HCT116 (cell line): ENCODE results near the gene CBFA2T3. TPM values are rescaled to one million over a fixed set of nuclear protein-coding genes. Genes with fewer than 3 reads are reported as not detected.

Experiments used
- ATAC-seq: fragments of 200-7000 bp; cut with Tn5 transposase; 2 replicates; pipeline ENCODE4 v1.9.1; 2020; ENCODE audit warnings: mild to moderate bottlenecking, moderate library complexity
- BruUV-seq: library from RNA; stranded (reverse); fragments of 400-500 nt; replicated peaks from 2 replicates; lab custom pipeline; 2021; lab: Mats Ljungman, UMichigan
- CTCF ChIA-PET: fragments of 300-600 bp; sonication (Branson Sonifier 250); formaldehyde crosslinking; loops from one replicate; lab custom pipeline; 2021; ENCODE audit warnings: antibody characterized with exemption; lab: Charles Lee
- POLR2A ChIA-PET: fragments of 300-600, 350-600 bp; sonication (Branson Sonifier 250); formaldehyde crosslinking; loops from one replicate; lab custom pipeline; 2021; ENCODE audit warnings: antibody characterized with exemption; lab: Charles Lee
- RAD21 ChIA-PET, 2 experiments: fragments of 300-600 bp; sonication (Branson Sonifier 250); formaldehyde crosslinking; loops; one replicate each; lab custom pipeline; 2023; ENCODE audit warnings: low total read pairs in 2 of 2; ENCODE audit not compliant: uncharacterized antibody in 2 of 2, unreplicated experiment in 2 of 2, low non-redundant PET in 1 of 2; lab: Charles Lee
- DNase-seq: peaks from one replicate; pipeline ENCODE4 v3.0.0-alpha.2; 2010; ENCODE audit warnings: low read depth, low spot score
- H2AFZ ChIP-seq: fragments of 200-600 bp; shearing (Covaris generic), sonication (generic); 2 replicates; pipeline ENCODE4 v1.6.1; 2017; ENCODE audit warnings: low read depth, mixed run types, mixed read lengths, antibody characterized with exemption, low read length; ENCODE audit not compliant: poor library complexity, severe bottlenecking
- H3K27ac ChIP-seq: 2 replicates; pipeline ENCODE4 v1.5.1; 2012; ENCODE audit warnings: low read depth, low read length
- H3K27me3 ChIP-seq: fragments of 200-600 bp; sonication (generic); 2 replicates; pipeline ENCODE4 v1.6.1; 2016; ENCODE audit warnings: mixed run types, low read length, mixed read lengths; ENCODE audit not compliant: insufficient read depth
- H3K36me3 ChIP-seq, 2 experiments: fragments of 200-500 bp in 1 of 2; fragments of 200-600 bp in 1 of 2; sonication (Bioruptor generic) in 1 of 2; sonication (generic) in 1 of 2; 2 replicates each; pipeline versions ENCODE4 v1.5.1 to v1.6.1; 2014 to 2016; ENCODE audit warnings: low read length in 2 of 2, inconsistent platforms in 1 of 2, mixed read lengths in 1 of 2, mixed run types in 1 of 2; ENCODE audit not compliant: insufficient read depth in 2 of 2, control insufficient read depth in 1 of 2
- H3K4me1 ChIP-seq, 2 experiments: fragments of 200-600 bp in 1 of 2; sonication (generic) in 1 of 2; 2 replicates each; pipeline versions ENCODE4 v1.5.1 to v1.6.1; 2012 to 2017; ENCODE audit warnings: low read length in 2 of 2, inconsistent platforms in 1 of 2, mild to moderate bottlenecking in 1 of 2, mixed read lengths in 1 of 2, mixed run types in 1 of 2, moderate library complexity in 1 of 2; ENCODE audit not compliant: insufficient read depth in 2 of 2, control insufficient read depth in 1 of 2
- H3K4me2 ChIP-seq: fragments of 200-600 bp; sonication (generic); 2 replicates; pipeline ENCODE4 v1.6.1; 2017; ENCODE audit warnings: mixed run types, low read length, mixed read lengths
- H3K4me3 ChIP-seq, 2 experiments: fragments of 200-600 bp in 1 of 2; sonication (generic) in 1 of 2; replicated peaks in 1 of 2; 2 replicates each; pipeline ENCODE4 v1.5.1; 2011 to 2016; ENCODE audit warnings: low read length in 2 of 2, control low read depth in 1 of 2, low read depth in 1 of 2, mild to moderate bottlenecking in 1 of 2, mixed read lengths in 1 of 2, mixed run types in 1 of 2
- H3K79me2 ChIP-seq: fragments of 200-600 bp; sonication (generic); 2 replicates; pipeline ENCODE4 v1.6.1; 2017; ENCODE audit warnings: mild to moderate bottlenecking, mixed run types, low read length, moderate library complexity, mixed read lengths; ENCODE audit not compliant: insufficient read depth
- H3K9ac ChIP-seq: fragments of 200-600 bp; sonication (generic); 2 replicates; pipeline ENCODE4 v1.6.1; 2016; ENCODE audit warnings: low read length, mixed read lengths
- H3K9me2 ChIP-seq: fragments of 200-600 bp; sonication (generic), shearing (Covaris generic); 2 replicates; pipeline ENCODE4 v1.6.1; 2017; ENCODE audit warnings: mixed run types, mild to moderate bottlenecking, moderate library complexity; ENCODE audit not compliant: insufficient read depth
- H3K9me3 ChIP-seq, 2 experiments: fragments of 200-500 bp in 1 of 2; fragments of 200-600 bp in 1 of 2; sonication (Bioruptor generic) in 1 of 2; sonication (generic) in 1 of 2; 2 replicates each; pipeline ENCODE4 v1.6.1; 2014 to 2017; ENCODE audit warnings: low read length in 2 of 2, mixed read lengths in 2 of 2, inconsistent platforms in 1 of 2, low read depth in 1 of 2, mild to moderate bottlenecking in 1 of 2, mixed run types in 1 of 2, moderate library complexity in 1 of 2; ENCODE audit not compliant: control insufficient read depth in 1 of 2, insufficient read depth in 1 of 2
- H4K20me1 ChIP-seq: fragments of 200-600 bp; sonication (generic), shearing (Covaris generic); 2 replicates; pipeline ENCODE4 v1.6.1; 2017; ENCODE audit warnings: mixed run types, mild to moderate bottlenecking, moderate library complexity; ENCODE audit not compliant: insufficient read depth
- CBX3 ChIP-seq: IDR thresholded peaks from 2 replicates; pipeline ENCODE4 v1.6.1; 2012; ENCODE audit warnings: low read depth
- CTCF ChIP-seq, 3 experiments: fragments of 200-600 bp in 1 of 3; sonication (generic) in 1 of 3; IDR thresholded peaks in 2 of 3; conservative IDR thresholded peaks in 1 of 3; 2 replicates each; pipeline ENCODE4 v1.5.1; 2012 to 2017; ENCODE audit warnings: low read depth in 2 of 3, low read length in 2 of 3, antibody characterized with exemption in 1 of 3, borderline replicate concordance in 1 of 3, control low read depth in 1 of 3, mild to moderate bottlenecking in 1 of 3, mixed read lengths in 1 of 3, mixed run types in 1 of 3, moderate library complexity in 1 of 3; ENCODE audit not compliant: insufficient read depth in 1 of 3
- EGR1 ChIP-seq: IDR thresholded peaks from 2 replicates; pipeline ENCODE4 v1.6.1; 2012; ENCODE audit warnings: low read depth
- ELF1 ChIP-seq: IDR thresholded peaks from 2 replicates; pipeline ENCODE4 v1.6.1; 2012; ENCODE audit warnings: low read depth, borderline replicate concordance
- EZH2 ChIP-seq: fragments of 200-600 bp; sonication (generic); IDR thresholded peaks from 2 replicates; pipeline ENCODE4 v1.6.1; 2017; ENCODE audit warnings: antibody characterized with exemption, mixed run types
- FOSL1 ChIP-seq: IDR thresholded peaks from 2 replicates; pipeline ENCODE4 v1.6.1; 2012; ENCODE audit warnings: low read depth
- MAX ChIP-seq: IDR thresholded peaks from 2 replicates; pipeline ENCODE4 v1.6.1; 2012
- POLR2A ChIP-seq: IDR thresholded peaks from 2 replicates; pipeline ENCODE4 v1.7.0; 2011; ENCODE audit warnings: borderline replicate concordance; ENCODE audit not compliant: insufficient read depth, insufficient read length; ENCODE audit errors: extremely low read depth
- POLR2AphosphoS5 ChIP-seq: IDR thresholded peaks from 2 replicates; pipeline ENCODE4 v1.6.1; 2011; ENCODE audit warnings: mild to moderate bottlenecking, low read depth, low read length, moderate library complexity
- RAD21 ChIP-seq: IDR thresholded peaks from 2 replicates; pipeline ENCODE4 v1.6.1; 2012; ENCODE audit warnings: low read depth, mild to moderate bottlenecking
- REST ChIP-seq: IDR thresholded peaks from 2 replicates; pipeline ENCODE4 v1.6.1; 2012; ENCODE audit warnings: low read depth
- SIN3A ChIP-seq: IDR thresholded peaks from 2 replicates; pipeline ENCODE4 v1.6.1; 2012; ENCODE audit warnings: low read depth
- SP1 ChIP-seq: IDR thresholded peaks from 2 replicates; pipeline ENCODE4 v1.6.1; 2012; ENCODE audit warnings: low read depth
- SRF ChIP-seq: IDR thresholded peaks from 2 replicates; pipeline ENCODE4 v1.6.1; 2012; ENCODE audit warnings: low read depth
- intact Hi-C: fragments of 100-400 bp; cut with micrococcal nuclease; formaldehyde crosslinking; loops from 2 replicates; pipeline ENCODE4 v1.10.0; 2022
- total RNA-seq: library from RNA; stranded (reverse); gene quantifications from one replicate; pipeline ENCODE4 v1.2.1, GENCODE V29; 2021; ENCODE audit not compliant: unreplicated experiment

Gene CBFA2T3
- total RNA-seq, 1 experiment from 2014 or later = 19.1 TPM

DNA sequence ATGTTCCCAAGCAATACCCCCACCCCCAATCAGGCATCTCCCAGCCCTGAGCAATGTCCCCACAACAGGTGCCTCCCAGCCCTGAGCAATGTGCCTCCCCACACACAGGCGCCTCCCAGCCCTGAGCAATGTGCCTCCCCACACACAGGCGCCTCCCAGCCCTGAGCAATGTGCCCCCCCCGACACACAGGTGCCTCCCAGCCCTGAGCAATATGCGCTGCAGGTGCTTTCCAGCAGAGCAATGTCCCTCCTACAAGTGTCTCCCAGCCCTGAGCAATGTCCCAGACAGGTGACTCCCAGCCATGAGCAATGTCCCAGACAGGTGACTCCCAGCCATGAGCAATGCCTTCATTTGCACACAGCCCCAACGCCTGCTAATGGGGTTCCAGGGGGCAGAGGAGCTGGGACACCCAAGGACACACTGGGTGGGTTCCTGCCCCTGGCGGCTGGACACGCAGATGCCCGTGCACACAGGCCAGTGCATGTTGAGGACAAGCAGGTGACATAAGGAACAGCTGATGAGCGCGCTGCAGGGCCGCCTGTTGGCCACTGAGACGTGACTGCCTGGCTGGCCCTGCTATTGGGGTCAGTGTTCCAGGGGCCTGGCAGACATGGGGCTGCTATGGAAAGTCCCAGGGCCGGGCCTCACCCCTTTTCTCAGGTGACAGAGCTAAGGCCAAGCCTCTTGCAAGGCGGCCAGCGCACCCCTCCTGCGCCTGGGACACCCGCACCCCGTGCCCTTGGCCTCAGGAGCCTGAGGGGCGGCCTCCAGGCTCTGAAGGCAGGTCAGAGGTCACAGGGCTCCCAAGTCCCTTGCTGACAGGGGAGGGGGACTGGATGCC, 83.7 kb downstream of the CBFA2T3 start:
- no peak overlapping the region for H3K27ac ChIP-seq
- POLR2A ChIA-PET = no interaction called here

More for the DNA sequence above, 83.7 kb downstream of the CBFA2T3 start:
- Histone ChIP-seq H3K79me2 (no peaks in the 10 kb centered on the region), H3K9ac (no peak overlapping the region), H3K27me3 (no peaks in the 10 kb centered on the region), H3K4me3 (no peak overlapping the region), H3K9me2 (no peaks in the 10 kb centered on the region), H3K4me2 (no peak overlapping the region), H3K9me3 (no peaks in the 10 kb centered on the region), H3K4me1 (peaks cover 0 to 4% of the 10 kb centered on the region in 2 experiments; a peak in 2 of 4 replicates), H3K36me3 (no peaks in the 10 kb centered on the region; a peak in 2 of 4 replicates), H2AFZ (no peak overlapping the region), H4K20me1 (no peaks in the 10 kb centered on the region)
- RAD21 ChIA-PET = no interaction called here
- TF ChIP-seq EGR1 = no peak
- no peak for TF ChIP-seq EZH2
- no peak for TF ChIP-seq RAD21
- TF ChIP-seq SIN3A = no peak
- no peak for TF ChIP-seq ELF1
- TF ChIP-seq CBX3 = no peak
- TF ChIP-seq SRF = no peak
- TF ChIP-seq CTCF (IDR thresholded peaks at IDR 0.05 in 2 of 3, conservative IDR thresholded peaks at IDR 0.05 in 1 of 3; ENCODE audit: borderline replicate concordance in 1 of 3, insufficient read depth in 1 of 3, low read depth in 2 of 3, low read length in 2 of 3) = no peak
- TF ChIP-seq REST = no peak
- TF ChIP-seq SP1 = no peak
- TF ChIP-seq POLR2AphosphoS5 = no peak
- no peak for TF ChIP-seq POLR2A
- no peak for TF ChIP-seq MAX
- no peak for TF ChIP-seq FOSL1
- no peak for ATAC-seq
- intact Hi-C loops = no loop called here
- CTCF ChIA-PET = no interaction called here
- DNase-seq = no peak
- no TSS peak for BruUV-seq
